Keratinocyte (primary cell): ENCODE results near the gene EPHB2. TPM values are rescaled to one million over a fixed set of nuclear protein-coding genes. Genes with fewer than 3 reads are reported as not detected.
"Not testable (repeated sequence)": the region's sequence is repeated elsewhere in the genome, so short reads cannot be mapped to it uniquely, and the experiment has no call there.

Experiments used
- DNase-seq: peaks from one replicate; pipeline ENCODE4 v3.0.0-alpha.2; 2011; ENCODE audit warnings: low read depth, missing footprints, low spot score
- FAIRE-seq: peaks from 2 replicates; lab custom pipeline; 2011; peaks lifted over from hg19 to GRCh38; lab: Jason Lieb, UNC
- H2AFZ ChIP-seq: 2 replicates; pipeline ENCODE4 v1.6.0; 2012; ENCODE audit warnings: low read length, control low read depth, inconsistent platforms; ENCODE audit not compliant: control insufficient read depth
- H3K27ac ChIP-seq: 2 replicates; pipeline ENCODE4 v1.5.1; 2011; ENCODE audit warnings: low read length; ENCODE audit not compliant: control insufficient read depth, insufficient read depth
- H3K27me3 ChIP-seq: 3 replicates; pipeline ENCODE4 v1.6.0; 2011; ENCODE audit warnings: low read length; ENCODE audit not compliant: control insufficient read depth, insufficient read depth; ENCODE audit errors: extremely low read depth
- H3K36me3 ChIP-seq, 2 experiments: 2 replicates in 1 of 2; 3 replicates in 1 of 2; pipeline ENCODE4 v1.5.1; 2011; ENCODE audit warnings: low read length in 2 of 2, mild to moderate bottlenecking in 1 of 2; ENCODE audit not compliant: control insufficient read depth in 2 of 2, insufficient read depth in 2 of 2; ENCODE audit errors: extremely low read depth in 1 of 2
- H3K4me1 ChIP-seq: 3 replicates; pipeline ENCODE4 v1.5.1; 2011; ENCODE audit warnings: low read length; ENCODE audit not compliant: control insufficient read depth, insufficient read depth; ENCODE audit errors: extremely low read depth
- H3K4me2 ChIP-seq: 3 replicates; pipeline ENCODE4 v1.6.0; 2011; ENCODE audit warnings: low read depth, low read length; ENCODE audit not compliant: control insufficient read depth, insufficient read depth; ENCODE audit errors: extremely low read depth
- H3K4me3 ChIP-seq, 3 experiments: fragments of 200-600 bp in 1 of 3; sonication (generic) in 1 of 3; 2 replicates in 2 of 3; 3 replicates in 1 of 3; pipeline ENCODE4 v1.5.1; 2011 to 2016; ENCODE audit warnings: low read length in 3 of 3, mild to moderate bottlenecking in 3 of 3, control low read depth in 2 of 3, inconsistent platforms in 1 of 3, low read depth in 1 of 3, mixed read lengths in 1 of 3, mixed run types in 1 of 3, moderate library complexity in 1 of 3; ENCODE audit not compliant: control insufficient read depth in 2 of 3, insufficient read depth in 2 of 3; ENCODE audit errors: extremely low read depth in 1 of 3
- H3K79me2 ChIP-seq: 2 replicates; pipeline ENCODE4 v1.6.0; 2012; ENCODE audit warnings: low read length; ENCODE audit not compliant: control insufficient read depth, insufficient read depth
- H3K9ac ChIP-seq: 3 replicates; pipeline ENCODE4 v1.6.0; 2011; ENCODE audit warnings: low read length; ENCODE audit not compliant: control insufficient read depth, insufficient read depth; ENCODE audit errors: extremely low read depth
- H3K9me1 ChIP-seq: 3 replicates; pipeline ENCODE4 v1.6.0; 2011; ENCODE audit warnings: low read length; ENCODE audit not compliant: control insufficient read depth, insufficient read depth; ENCODE audit errors: extremely low read depth
- H3K9me3 ChIP-seq: 2 replicates; pipeline ENCODE4 v1.5.1; 2012; ENCODE audit warnings: low read depth, low read length; ENCODE audit not compliant: control insufficient read depth
- H4K20me1 ChIP-seq: 3 replicates; pipeline ENCODE4 v1.6.0; 2011; ENCODE audit warnings: low read length; ENCODE audit not compliant: control insufficient read depth, insufficient read depth; ENCODE audit errors: extremely low read depth
- EZH2 ChIP-seq: IDR thresholded peaks from one replicate; pipeline ENCODE4 v1.6.1; 2012; ENCODE audit warnings: inconsistent platforms, mild to moderate bottlenecking, low read length, moderate library complexity
- dilution Hi-C: fragments of 300-500 bp; cut with MboI; formaldehyde crosslinking; loops from one replicate; pipeline ENCODE4 v1.7.0; 2020; ENCODE audit warnings: low sequenced_read_pairs; ENCODE audit not compliant: extremely low pct_ligation_motif_present
- polyA plus RNA-seq, 5 experiments: library from polyadenylated mRNA; depleted of rRNA in 3 of 5; stranded (reverse) in 3 of 5; stranded (forward) in 1 of 5; unstranded in 1 of 5; fragments of >200 nt; gene quantifications; 1 replicate in 1 of 5; 2 replicates in 3 of 5; 3 replicates in 1 of 5; pipeline versions ENCODE4 v1.2.1 to v1.2.3, GENCODE V29; 2011 to 2012; ENCODE audit warnings: missing spikeins in 2 of 5, low read depth in 1 of 5, low replicate concordance in 1 of 5
- TF ChIP-seq, protein P1 (sequence below), 3 experiments: IDR thresholded peaks in 1 of 3; conservative IDR thresholded peaks in 1 of 3; optimal IDR thresholded peaks in 1 of 3; 2 replicates in 2 of 3; 3 replicates in 1 of 3; pipeline versions ENCODE3 to v1.5.1; 2011; ENCODE audit warnings: low read length in 3 of 3, mild to moderate bottlenecking in 3 of 3, moderate library complexity in 2 of 3, control low read depth in 1 of 3, inconsistent platforms in 1 of 3; ENCODE audit not compliant: insufficient read depth in 2 of 3; ENCODE audit errors: extremely low read depth in 1 of 3

EPHB2 gene
- polyA plus RNA-seq, 1 donor (not counting 4 experiments of a cell fraction or from before 2014, with no cell fraction given), result 0.10 TPM

DNA sequence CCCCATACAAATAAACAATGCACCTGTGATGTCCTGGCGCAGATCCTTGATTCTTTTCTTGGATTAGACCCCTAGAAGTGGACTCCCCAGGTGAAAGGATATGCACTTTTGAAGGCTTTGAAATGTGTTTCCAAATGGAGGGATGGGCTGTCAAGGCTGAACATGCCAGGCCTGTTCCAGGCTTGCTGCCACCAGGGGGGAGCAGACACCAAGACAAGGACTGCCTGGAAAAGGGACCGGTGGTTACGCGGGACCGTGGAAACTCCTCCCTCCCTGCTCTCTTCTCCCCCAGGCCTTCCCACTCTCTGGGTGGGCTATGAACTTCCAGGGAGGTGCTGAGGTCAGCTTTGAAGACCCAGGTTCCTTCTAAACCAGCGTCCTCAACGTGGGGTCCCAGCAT, 44.9 kb upstream of the EPHB2 start:
- Histone ChIP-seq H3K4me1 (no peaks in the 10 kb centered on the region), H3K9me1 (peaks cover 2% of the 10 kb centered on the region), H4K20me1 (peaks cover 5% of the 10 kb centered on the region), H3K4me3 (no peak overlapping the region), H3K27ac (no peak overlapping the region), H3K36me3 (no peaks in the 10 kb centered on the region), H3K4me2 (no peak overlapping the region), H3K79me2 (no peaks in the 10 kb centered on the region), H2AFZ (no peak overlapping the region), H3K9me3 (no peaks in the 10 kb centered on the region), H3K27me3 (peaks cover 6% of the 10 kb centered on the region), H3K9ac (no peak overlapping the region)
- TF ChIP-seq EZH2, result no peak
- TF ChIP-seq, protein P1, sequence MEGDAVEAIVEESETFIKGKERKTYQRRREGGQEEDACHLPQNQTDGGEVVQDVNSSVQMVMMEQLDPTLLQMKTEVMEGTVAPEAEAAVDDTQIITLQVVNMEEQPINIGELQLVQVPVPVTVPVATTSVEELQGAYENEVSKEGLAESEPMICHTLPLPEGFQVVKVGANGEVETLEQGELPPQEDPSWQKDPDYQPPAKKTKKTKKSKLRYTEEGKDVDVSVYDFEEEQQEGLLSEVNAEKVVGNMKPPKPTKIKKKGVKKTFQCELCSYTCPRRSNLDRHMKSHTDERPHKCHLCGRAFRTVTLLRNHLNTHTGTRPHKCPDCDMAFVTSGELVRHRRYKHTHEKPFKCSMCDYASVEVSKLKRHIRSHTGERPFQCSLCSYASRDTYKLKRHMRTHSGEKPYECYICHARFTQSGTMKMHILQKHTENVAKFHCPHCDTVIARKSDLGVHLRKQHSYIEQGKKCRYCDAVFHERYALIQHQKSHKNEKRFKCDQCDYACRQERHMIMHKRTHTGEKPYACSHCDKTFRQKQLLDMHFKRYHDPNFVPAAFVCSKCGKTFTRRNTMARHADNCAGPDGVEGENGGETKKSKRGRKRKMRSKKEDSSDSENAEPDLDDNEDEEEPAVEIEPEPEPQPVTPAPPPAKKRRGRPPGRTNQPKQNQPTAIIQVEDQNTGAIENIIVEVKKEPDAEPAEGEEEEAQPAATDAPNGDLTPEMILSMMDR (optimal IDR thresholded peaks at IDR 0.05 in 1 of 3, IDR thresholded peaks at IDR 0.05 in 1 of 3, conservative IDR thresholded peaks at IDR 0.05 in 1 of 3; ENCODE audit: extremely low read depth in 1 of 3, insufficient read depth in 2 of 3, low read length in 3 of 3), result peak; percentile 38 to 73 (median 53)
- FAIRE-seq (no peak), DNase-seq (no peak)
- dilution Hi-C loops, result no loop called here

- no peak overlapping the region for H3K4me3 ChIP-seq
- no peak for FAIRE-seq
- no peak overlapping the region for H3K9ac ChIP-seq
Observed at GRCh38 chr1:22666412-22666811, 44.2 kb upstream of the EPHB2 start.

GRCh38 chr1:22668840-22669239, 41.8 kb upstream of the EPHB2 start:
- H3K4me1 ChIP-seq, H4K20me1 ChIP-seq, FAIRE-seq, H3K9ac ChIP-seq, H3K4me2 ChIP-seq, DNase-seq, H3K79me2 ChIP-seq, dilution Hi-C loops, H3K4me3 ChIP-seq, H3K27ac ChIP-seq, H3K9me1 ChIP-seq, H3K36me3 ChIP-seq, H2AFZ ChIP-seq, H3K9me3 ChIP-seq: not testable (repeated sequence)
- peaks cover 15% of the 10 kb centered on the region for H3K27me3 ChIP-seq

More at GRCh38 chr1:22666412-22666811, 44.2 kb upstream of the EPHB2 start:
- Histone ChIP-seq H2AFZ (no peak overlapping the region), H4K20me1 (peaks cover under 1% of the 10 kb centered on the region), H3K27ac (no peak overlapping the region), H3K27me3 (peaks cover 9% of the 10 kb centered on the region), H3K9me1 (peaks cover 2% of the 10 kb centered on the region), H3K4me1 (no peaks in the 10 kb centered on the region), H3K9me3 (no peaks in the 10 kb centered on the region), H3K36me3 (no peaks in the 10 kb centered on the region), H3K4me2 (no peak overlapping the region), H3K79me2 (no peaks in the 10 kb centered on the region)
- dilution Hi-C loops, result no loop called here
- DNase-seq, result no peak
- TF ChIP-seq, protein P1 (optimal IDR thresholded peaks at IDR 0.05 in 1 of 3, IDR thresholded peaks at IDR 0.05 in 1 of 3, conservative IDR thresholded peaks at IDR 0.05 in 1 of 3; ENCODE audit: extremely low read depth in 1 of 3, insufficient read depth in 2 of 3, low read length in 3 of 3), result no peak
- no peak for TF ChIP-seq EZH2
